ENCODE data around the gene RPS21. TPM values are rescaled to one million over a fixed set of nuclear protein-coding genes. Genes with fewer than 3 reads are reported as not detected.

RPS21 gene
- total and polyA plus RNA-seq, 2 of the 13 experiments (the other 11 are each of a cell fraction or from before 2014, with no cell fraction given) = 2,647 to 11,063 TPM

- TF ChIP-seq FOXJ3 (CRISPR knock-in tag; IDR thresholded peaks at IDR 0.05; ENCODE audit: borderline replicate concordance) = no peak
- peak; percentile 89 for TF ChIP-seq FOSL2 (CRISPR knock-in tag; IDR thresholded peaks at IDR 0.05)
- TF ChIP-seq ZNF563 (CRISPR knock-in tag; IDR thresholded peaks at IDR 0.05) = 0 out of 2 replicates have a peak, but pooled peaks have one; percentile 3
- no peak; the same call in 1 of the 2 replicates for TF ChIP-seq HOXA3 (CRISPR knock-in tag; IDR thresholded peaks at IDR 0.05)
- no peak for TF ChIP-seq ATF5 (CRISPR knock-in tag; IDR thresholded peaks at IDR 0.05; ENCODE audit: low read depth)
- no peak for TF ChIP-seq EED (CRISPR knock-in tag; IDR thresholded peaks at IDR 0.05)
- peak; percentile 20; the same call in 1 of the 2 replicates for TF ChIP-seq POGK (CRISPR knock-in tag; conservative IDR thresholded peaks at IDR 0.05)
- no peak for TF ChIP-seq HOXA7 (CRISPR knock-in tag; IDR thresholded peaks at IDR 0.05)
- no peak for TF ChIP-seq GZF1 (CRISPR knock-in tag; IDR thresholded peaks at IDR 0.05)
- no peak for TF ChIP-seq ZNF260 (CRISPR knock-in tag; IDR thresholded peaks at IDR 0.05; ENCODE audit: borderline replicate concordance, low read depth)
- TF ChIP-seq MEIS1 (CRISPR knock-in tag; IDR thresholded peaks at IDR 0.05; ENCODE audit: borderline replicate concordance) = no peak
- peak; percentile 34; the same call in 1 of the 2 replicates for TF ChIP-seq THRA (CRISPR knock-in tag; IDR thresholded peaks at IDR 0.05; ENCODE audit: borderline replicate concordance)
- TF ChIP-seq ZNF329 (CRISPR knock-in tag; IDR thresholded peaks at IDR 0.05; ENCODE audit: low read depth) = no peak
- TF ChIP-seq ZNF562 (CRISPR knock-in tag; IDR thresholded peaks at IDR 0.05; ENCODE audit: borderline replicate concordance) = no peak
- 0 out of 2 replicates have a peak, but pooled peaks have one; percentile 24 for TF ChIP-seq ZNF891 (CRISPR knock-in tag; IDR thresholded peaks at IDR 0.05)
- TF ChIP-seq ZBTB8A (CRISPR knock-in tag; IDR thresholded peaks at IDR 0.05; ENCODE audit: borderline replicate concordance, low read depth) = 0 out of 2 replicates have a peak, but pooled peaks have one; percentile 32
- no peak for TF ChIP-seq ZSCAN22 (CRISPR knock-in tag; IDR thresholded peaks at IDR 0.05)
- no peak for TF ChIP-seq SRSF9 (IDR thresholded peaks at IDR 0.05; ENCODE audit: borderline replicate concordance, insufficient read depth, low read depth, low read length, poor library complexity, severe bottlenecking)
- no peak for TF ChIP-seq ZNF576 (CRISPR knock-in tag; IDR thresholded peaks at IDR 0.05)
- TF ChIP-seq HMGXB4 (CRISPR knock-in tag; IDR thresholded peaks at IDR 0.05; ENCODE audit: borderline replicate concordance in 1 of 2, low read depth in 1 of 2) = peak in 1 of 2 experiments; percentile 77; a peak in 3 of 4 replicates
- TF ChIP-seq ATAD3A (CRISPR knock-in tag; IDR thresholded peaks at IDR 0.05) = 0 out of 2 replicates have a peak, but pooled peaks have one; percentile 78
- TF ChIP-seq DMAP1 (CRISPR knock-in tag; IDR thresholded peaks at IDR 0.05) = no peak; the same call in 1 of the 2 replicates
These were observed 17.7 kb upstream of the RPS21 start (continued) for GRCh38 chr20:62368976-62369814.

All from HepG2 (cell line).